CD4-positive, CD25-positive, alpha-beta regulatory T cell (primary cell): ENCODE data around the gene PTPRN2. TPM values are rescaled to one million over a fixed set of nuclear protein-coding genes. Genes with fewer than 3 reads are reported as not detected.

Experiments used
- ATAC-seq, 2 donors: fragments of 150-1000 bp; cut with Tn5 transposase; one replicate each; pipeline ENCODE4 v1.10.0; 2021; ENCODE audit warnings: low read depth in 2 of 2, moderate number of reproducible peaks in 2 of 2, moderate library complexity in 1 of 2
- DNase-seq, 3 donors: peaks; one replicate each; pipeline versions ENCODE4 v3.0.0 to v3.0.0-alpha.2; 2012 to 2022; ENCODE audit warnings: mixed read lengths in 1 of 3
- H3K27ac ChIP-seq: one replicate; pipeline ENCODE4 v1.7.0; 2013; ENCODE audit warnings: mild to moderate bottlenecking, low read length; ENCODE audit not compliant: insufficient read depth, poor library complexity, severe bottlenecking
- H3K27me3 ChIP-seq: one replicate; pipeline ENCODE4 v1.7.0; 2013; ENCODE audit warnings: low read length; ENCODE audit not compliant: control insufficient read depth, insufficient read depth
- H3K36me3 ChIP-seq: one replicate; pipeline ENCODE4 v1.7.0; 2013; ENCODE audit warnings: mild to moderate bottlenecking, low read length, moderate library complexity; ENCODE audit not compliant: control insufficient read depth, insufficient read depth
- H3K4me1 ChIP-seq: 2 replicates; pipeline ENCODE4 v1.7.0; 2013; ENCODE audit warnings: mild to moderate bottlenecking, low read length; ENCODE audit not compliant: insufficient read depth, control insufficient read depth, poor library complexity, severe bottlenecking
- H3K4me3 ChIP-seq: one replicate; pipeline ENCODE4 v1.7.0; 2013; ENCODE audit warnings: low read depth, mild to moderate bottlenecking, low read length, moderate library complexity
- H3K9me3 ChIP-seq, 2 experiments: 1 replicate in 1 of 2; 2 replicates in 1 of 2; pipeline ENCODE4 v1.7.0; 2013; ENCODE audit warnings: low read length in 2 of 2, mild to moderate bottlenecking in 1 of 2, moderate library complexity in 1 of 2; ENCODE audit not compliant: control insufficient read depth in 2 of 2
- H3K27ac Mint-ChIP-seq, 3 donors: one replicate each; pipeline ENCODE4 v1.8.0; 2020 to 2022; ENCODE audit warnings: mild to moderate bottlenecking in 3 of 3, mixed read lengths in 3 of 3, moderate library complexity in 2 of 3
- H3K27me3 Mint-ChIP-seq: one replicate; pipeline ENCODE4 v1.8.0; 2022; ENCODE audit warnings: mild to moderate bottlenecking, mixed read lengths
- H3K36me3 Mint-ChIP-seq: one replicate; pipeline ENCODE4 v1.8.0; 2020; ENCODE audit warnings: mixed read lengths
- H3K4me1 Mint-ChIP-seq, 4 donors: one replicate each; pipeline ENCODE4 v1.8.0; 2020 to 2022; ENCODE audit warnings: mixed read lengths in 4 of 4, mild to moderate bottlenecking in 1 of 4
- H3K4me3 Mint-ChIP-seq, 4 donors: one replicate each; pipeline ENCODE4 v1.8.0; 2020 to 2022; ENCODE audit warnings: mild to moderate bottlenecking in 4 of 4, mixed read lengths in 4 of 4, moderate library complexity in 3 of 4
- H3K9me3 Mint-ChIP-seq, 7 donors: one replicate each; pipeline ENCODE4 v1.8.0; 2020 to 2022; ENCODE audit warnings: mixed read lengths in 7 of 7, mild to moderate bottlenecking in 3 of 7, moderate library complexity in 2 of 7
- polyA plus RNA-seq, 4 donors: library from polyadenylated mRNA; unstranded; fragments of 300-500 nt; fragmentation: Illumina TruSeq; gene quantifications; one replicate each; pipeline ENCODE4 v1.2.3, GENCODE V29; 2021
- total RNA-seq: library from RNA; stranded (reverse); gene quantifications from one replicate; pipeline ENCODE4 v1.2.3, GENCODE V29; 2022

The PTPRN2 gene
- total and polyA plus RNA-seq, 5 donors from 2014 or later, result 1.6 to 4.7 (median 2.7) TPM

DNA sequence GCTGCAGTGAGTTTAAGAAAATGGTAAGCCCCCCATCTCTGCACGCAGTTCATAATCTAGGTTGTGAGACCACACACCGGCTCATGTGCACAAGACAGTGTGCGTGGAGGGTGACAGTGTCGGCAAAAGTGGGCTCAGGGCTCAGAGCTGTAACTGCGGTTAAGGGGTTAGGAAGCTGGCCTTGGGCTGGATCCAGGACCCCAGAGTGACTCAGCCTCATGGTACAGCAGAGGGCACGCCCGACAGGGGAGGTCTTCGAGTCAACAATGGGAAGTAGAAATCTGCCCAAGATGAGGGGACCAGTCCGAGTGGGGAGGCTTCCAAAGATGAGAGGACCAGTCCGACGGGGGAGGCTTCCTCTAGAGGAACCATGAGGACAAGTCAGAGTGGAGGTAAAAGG, 813.1 kb downstream of the PTPRN2 start:
- H3K27ac Mint-ChIP-seq, result no peak overlapping the region
- peaks cover 4% of the 10 kb centered on the region for H3K36me3 Mint-ChIP-seq
- H3K27me3 ChIP-seq, result peaks cover 4% of the 10 kb centered on the region
- H3K36me3 ChIP-seq, result no peaks in the 10 kb centered on the region
- H3K27me3 Mint-ChIP-seq, result peaks cover 5% of the 10 kb centered on the region
- no peaks in the 10 kb centered on the region for H3K9me3 ChIP-seq
- no peak overlapping the region for H3K27ac ChIP-seq
- H3K4me3 ChIP-seq, result no peak overlapping the region
- H3K4me1 ChIP-seq, result no peaks in the 10 kb centered on the region
- peaks cover 0 to 5% (median 1%) of the 10 kb centered on the region in 4 donors for H3K4me1 Mint-ChIP-seq
- H3K4me3 Mint-ChIP-seq, result no peak overlapping the region
- DNase-seq (no peak), ATAC-seq (no peak)
- peaks cover 0 to 7% (median 5%) of the 10 kb centered on the region in 7 donors for H3K9me3 Mint-ChIP-seq

DNA sequence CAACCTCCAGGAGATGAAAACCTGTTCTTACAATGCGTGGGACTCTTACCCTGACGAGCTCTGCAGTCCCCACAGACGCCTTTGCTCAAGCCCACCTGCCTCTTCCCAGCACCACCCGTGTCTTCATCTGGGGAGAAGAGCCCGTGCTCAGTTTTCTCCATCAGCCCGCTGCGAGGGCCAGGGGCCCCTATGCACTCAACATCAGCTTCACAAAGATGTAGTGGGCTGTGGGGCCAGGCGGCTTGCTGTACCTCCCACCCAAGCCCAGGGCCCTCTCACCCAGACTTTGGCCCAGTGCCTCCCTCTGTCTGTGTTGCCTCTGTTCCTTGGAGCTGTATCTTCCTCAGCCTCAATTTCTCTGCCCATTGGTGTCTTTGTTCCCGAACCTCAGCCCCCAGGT, 814.3 kb downstream of the PTPRN2 start:
- Histone ChIP-seq H3K27me3 (peaks cover 4% of the 10 kb centered on the region), H3K36me3 (no peaks in the 10 kb centered on the region), H3K27ac (no peak overlapping the region), H3K9me3 (no peaks in the 10 kb centered on the region), H3K4me1 (no peaks in the 10 kb centered on the region), H3K4me3 (no peak overlapping the region)
- Mint-ChIP-seq H3K4me1 (peaks cover 0 to 5% (median 1%) of the 10 kb centered on the region in 4 donors), H3K36me3 (peaks cover 4% of the 10 kb centered on the region), H3K4me3 (no peak overlapping the region), H3K9me3 (peaks cover 0 to 7% (median 5%) of the 10 kb centered on the region in 7 donors), H3K27me3 (peaks cover 5% of the 10 kb centered on the region), H3K27ac (no peak overlapping the region)
- DNase-seq (no peak), ATAC-seq (no peak)

DNA sequence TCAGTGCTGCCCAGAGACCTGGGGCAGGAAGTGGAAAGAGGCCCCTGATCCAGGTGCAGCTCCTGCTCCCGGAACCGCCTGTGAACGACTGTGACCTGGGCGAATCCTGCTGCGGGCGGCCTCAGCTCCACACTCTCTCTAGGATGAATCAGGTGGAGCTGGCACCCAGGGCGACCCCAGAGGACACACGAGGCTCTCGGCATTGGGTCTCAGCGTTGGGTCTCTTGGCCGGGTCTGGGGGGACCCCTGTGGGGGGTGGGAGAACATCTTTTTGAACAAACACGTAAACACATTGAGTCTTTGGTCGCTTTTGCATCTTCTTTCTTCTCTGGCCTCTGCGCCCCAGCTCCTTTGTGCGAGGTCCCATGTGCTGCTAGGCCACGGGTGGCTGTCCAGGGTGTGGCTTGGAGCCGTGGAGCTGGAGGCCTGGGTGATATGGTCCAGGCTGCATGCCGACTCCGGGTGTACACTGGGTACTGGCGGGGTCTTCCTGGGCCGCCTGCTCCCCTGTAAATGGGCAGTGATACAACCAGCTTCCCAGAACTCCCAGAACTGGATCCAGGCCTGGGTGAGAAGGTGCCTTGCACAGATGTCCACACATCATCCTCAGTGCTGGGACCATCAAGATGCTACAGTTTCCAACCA, 815.0 kb downstream of the PTPRN2 start:
- H3K36me3 Mint-ChIP-seq, result peaks cover 4% of the 10 kb centered on the region
- Histone ChIP-seq H3K4me1 (no peaks in the 10 kb centered on the region), H3K36me3 (no peaks in the 10 kb centered on the region), H3K27ac (no peak overlapping the region), H3K27me3 (no peaks in the 10 kb centered on the region), H3K4me3 (no peak overlapping the region), H3K9me3 (no peaks in the 10 kb centered on the region)
- ATAC-seq (no peak), DNase-seq (no peak)
- H3K4me1 Mint-ChIP-seq, result peaks cover 0 to 5% (median 1%) of the 10 kb centered on the region in 4 donors
- H3K27ac Mint-ChIP-seq, result no peak overlapping the region
- peaks cover 5% of the 10 kb centered on the region for H3K27me3 Mint-ChIP-seq
- H3K9me3 Mint-ChIP-seq, result peaks cover 0 to 7% (median 5%) of the 10 kb centered on the region in 7 donors
- no peak overlapping the region for H3K4me3 Mint-ChIP-seq

DNA sequence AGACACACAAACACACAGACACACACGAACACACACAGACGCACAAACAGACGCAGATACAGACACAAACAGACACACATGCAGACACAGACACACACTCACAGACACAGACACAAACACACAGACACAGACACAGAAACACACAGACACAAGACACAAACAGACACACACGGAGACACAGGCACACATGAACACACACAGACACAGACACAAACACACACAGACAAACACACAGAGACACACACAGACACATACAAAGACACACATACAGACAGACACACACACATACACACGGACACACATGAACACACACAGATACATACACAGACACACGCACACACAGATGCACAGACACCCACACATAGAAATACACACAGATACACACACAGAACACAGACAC, 815.9 kb downstream of the PTPRN2 start:
- no peaks in the 10 kb centered on the region for H3K9me3 ChIP-seq
- no peaks in the 10 kb centered on the region for H3K36me3 ChIP-seq
- H3K4me3 ChIP-seq, result no peak overlapping the region
- peaks cover 5% of the 10 kb centered on the region for H3K27me3 Mint-ChIP-seq
- peak overlapping the region in 1 of 3 donors; percentile 81 for H3K27ac Mint-ChIP-seq
- H3K9me3 Mint-ChIP-seq, result peaks cover 0 to 7% (median 5%) of the 10 kb centered on the region in 7 donors
- H3K4me3 Mint-ChIP-seq, result no peak overlapping the region
- H3K27ac ChIP-seq, result no peak overlapping the region
- no peaks in the 10 kb centered on the region for H3K4me1 ChIP-seq
- DNase-seq, result no peak
- no peaks in the 10 kb centered on the region for H3K27me3 ChIP-seq
- no peak for ATAC-seq
- peaks cover 0 to 5% (median 1%) of the 10 kb centered on the region in 4 donors for H3K4me1 Mint-ChIP-seq
- no peaks in the 10 kb centered on the region for H3K36me3 Mint-ChIP-seq

DNA sequence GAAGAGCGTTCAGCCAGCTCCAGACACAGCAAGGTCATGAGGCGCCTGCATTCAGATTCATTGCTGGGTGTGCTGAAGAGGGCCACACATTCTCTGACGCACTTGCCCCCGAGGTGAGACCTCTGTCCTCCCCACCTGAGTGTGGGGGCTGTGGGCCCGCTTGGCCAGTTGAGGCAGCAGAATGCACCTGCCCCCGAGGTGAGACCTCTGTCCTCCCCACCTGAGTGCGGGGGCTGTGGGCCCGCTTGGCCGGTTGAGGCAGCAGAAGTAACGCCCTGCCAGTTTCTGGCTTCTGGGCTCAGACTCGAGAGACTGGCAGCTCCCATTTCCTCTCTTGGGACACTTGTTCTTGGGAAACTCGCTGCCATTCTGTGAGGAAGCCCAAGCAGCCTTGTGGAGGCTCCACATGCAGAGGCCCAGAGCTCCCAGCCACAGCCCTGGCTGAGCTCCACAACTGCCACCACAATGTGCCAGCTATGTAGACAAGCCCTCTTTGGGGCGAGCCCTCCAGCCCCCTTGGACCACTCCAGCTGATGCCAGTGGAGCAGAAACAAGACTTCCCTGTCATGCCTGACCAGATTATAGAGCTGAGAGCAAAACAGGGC, 816.8 kb downstream of the PTPRN2 start:
- Mint-ChIP-seq H3K36me3 (no peaks in the 10 kb centered on the region), H3K9me3 (peaks cover 0 to 13% (median 7%) of the 10 kb centered on the region in 7 donors), H3K4me3 (no peak overlapping the region), H3K27ac (no peak overlapping the region), H3K4me1 (peaks cover 0 to 5% (median 2%) of the 10 kb centered on the region in 4 donors), H3K27me3 (peaks cover 5% of the 10 kb centered on the region)
- Histone ChIP-seq H3K4me1 (no peaks in the 10 kb centered on the region), H3K9me3 (no peaks in the 10 kb centered on the region), H3K4me3 (no peak overlapping the region), H3K27ac (no peak overlapping the region), H3K27me3 (no peaks in the 10 kb centered on the region), H3K36me3 (no peaks in the 10 kb centered on the region)
- DNase-seq (no peak), ATAC-seq (no peak)

DNA sequence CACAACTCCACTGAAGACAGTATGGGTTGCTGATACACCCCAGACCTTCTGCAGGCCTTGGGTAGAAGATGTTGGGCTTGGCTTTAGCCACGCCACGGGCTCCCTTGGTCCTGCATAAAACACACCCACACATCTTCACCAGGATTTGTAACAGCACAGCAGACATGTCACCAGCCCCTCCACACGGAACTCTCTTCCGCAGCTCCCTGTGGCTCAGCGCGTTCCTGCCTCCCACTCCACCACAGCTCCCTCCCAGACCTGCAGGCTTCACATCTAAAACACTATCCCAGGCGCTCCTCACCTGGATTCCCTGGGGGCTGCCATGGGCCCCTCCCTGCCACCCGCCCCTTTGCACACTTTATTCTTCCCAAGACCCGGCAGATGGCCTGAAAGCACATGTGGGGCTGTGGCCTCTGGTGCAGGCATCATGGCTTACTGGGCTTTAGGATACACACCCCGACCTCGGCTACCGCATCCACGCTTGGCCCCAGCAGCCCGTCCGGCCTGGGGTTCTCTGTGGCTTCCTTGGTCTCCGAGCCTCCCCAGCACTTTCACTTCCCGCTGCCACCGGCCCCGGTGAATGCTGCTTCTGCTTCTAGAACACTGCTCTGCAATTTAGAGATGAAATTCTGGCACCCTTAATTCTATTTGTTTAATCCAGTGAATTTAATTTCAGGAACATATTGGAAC, 818.0 kb downstream of the PTPRN2 start:
- H3K4me1 Mint-ChIP-seq, result peaks cover 0 to 5% (median 2%) of the 10 kb centered on the region in 4 donors
- no peak for DNase-seq
- peaks cover 5% of the 10 kb centered on the region for H3K27me3 Mint-ChIP-seq
- Histone ChIP-seq H3K9me3 (no peaks in the 10 kb centered on the region), H3K4me1 (no peaks in the 10 kb centered on the region), H3K27me3 (no peaks in the 10 kb centered on the region), H3K36me3 (no peaks in the 10 kb centered on the region), H3K4me3 (no peak overlapping the region), H3K27ac (no peak overlapping the region)
- no peak overlapping the region for H3K4me3 Mint-ChIP-seq
- no peaks in the 10 kb centered on the region for H3K36me3 Mint-ChIP-seq
- peaks cover 0 to 24% (median 7%) of the 10 kb centered on the region in 7 donors for H3K9me3 Mint-ChIP-seq
- no peak overlapping the region for H3K27ac Mint-ChIP-seq
- ATAC-seq, result no peak

DNA sequence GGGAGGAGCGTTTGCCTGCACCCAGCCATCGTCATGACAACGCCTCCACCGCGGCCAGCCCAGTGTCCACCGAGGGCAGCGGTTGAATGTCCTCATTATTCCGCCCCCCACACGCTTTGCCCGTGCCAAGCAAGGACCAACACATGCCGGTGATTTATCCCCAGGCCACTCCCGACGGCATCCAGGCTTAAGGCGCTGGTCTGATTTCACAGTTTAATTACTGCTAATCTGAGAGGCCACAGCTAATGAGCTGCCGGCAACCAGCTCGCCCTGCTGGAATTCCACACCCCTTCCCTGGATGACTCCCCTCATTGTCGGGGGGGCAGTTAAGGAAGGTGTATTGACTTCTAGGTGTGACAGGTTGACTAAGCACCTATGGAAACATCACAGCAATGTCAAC, 818.5 kb downstream of the PTPRN2 start:
- Mint-ChIP-seq H3K4me3 (no peak overlapping the region), H3K9me3 (peaks cover 0 to 24% (median 7%) of the 10 kb centered on the region in 7 donors), H3K4me1 (peaks cover 0 to 5% (median 2%) of the 10 kb centered on the region in 4 donors), H3K36me3 (no peaks in the 10 kb centered on the region), H3K27me3 (peaks cover 5% of the 10 kb centered on the region), H3K27ac (no peak overlapping the region)
- H3K27me3 ChIP-seq, result no peaks in the 10 kb centered on the region
- no peaks in the 10 kb centered on the region for H3K36me3 ChIP-seq
- no peak overlapping the region for H3K4me3 ChIP-seq
- H3K27ac ChIP-seq, result no peak overlapping the region
- DNase-seq (no peak), ATAC-seq (no peak)
- no peaks in the 10 kb centered on the region for H3K4me1 ChIP-seq
- peaks cover 0 to 4% of the 10 kb centered on the region in 2 experiments for H3K9me3 ChIP-seq
